ENCODE measurements around the gene RPL34. TPM values are rescaled to one million over a fixed set of nuclear protein-coding genes. Genes with fewer than 3 reads are reported as not detected.

Gene RPL34
- total RNA-seq, 2 experiments from 2014 or later = 1,397 to 1,421 TPM

Other genes with a start within 250 kb of the RPL34 start
- gene OSTC, start 30.0 kb downstream of the RPL34 start, total RNA-seq = 10 to 100 TPM; 84.9 to 93.9 TPM
- gene ETNPPL, start 142.5 kb downstream of the RPL34 start, total RNA-seq = not detected

All from activated CD8-positive, alpha-beta memory T cell treated with anti-CD3 and anti-CD28 coated beads for 36 hours (primary cell).